ENCODE measurements around the gene NT5C.
"Not testable (repeated sequence)": the region's sequence is repeated elsewhere in the genome, so short reads cannot be mapped to it uniquely, and the experiment has no call there.

The NT5C gene

DNA sequence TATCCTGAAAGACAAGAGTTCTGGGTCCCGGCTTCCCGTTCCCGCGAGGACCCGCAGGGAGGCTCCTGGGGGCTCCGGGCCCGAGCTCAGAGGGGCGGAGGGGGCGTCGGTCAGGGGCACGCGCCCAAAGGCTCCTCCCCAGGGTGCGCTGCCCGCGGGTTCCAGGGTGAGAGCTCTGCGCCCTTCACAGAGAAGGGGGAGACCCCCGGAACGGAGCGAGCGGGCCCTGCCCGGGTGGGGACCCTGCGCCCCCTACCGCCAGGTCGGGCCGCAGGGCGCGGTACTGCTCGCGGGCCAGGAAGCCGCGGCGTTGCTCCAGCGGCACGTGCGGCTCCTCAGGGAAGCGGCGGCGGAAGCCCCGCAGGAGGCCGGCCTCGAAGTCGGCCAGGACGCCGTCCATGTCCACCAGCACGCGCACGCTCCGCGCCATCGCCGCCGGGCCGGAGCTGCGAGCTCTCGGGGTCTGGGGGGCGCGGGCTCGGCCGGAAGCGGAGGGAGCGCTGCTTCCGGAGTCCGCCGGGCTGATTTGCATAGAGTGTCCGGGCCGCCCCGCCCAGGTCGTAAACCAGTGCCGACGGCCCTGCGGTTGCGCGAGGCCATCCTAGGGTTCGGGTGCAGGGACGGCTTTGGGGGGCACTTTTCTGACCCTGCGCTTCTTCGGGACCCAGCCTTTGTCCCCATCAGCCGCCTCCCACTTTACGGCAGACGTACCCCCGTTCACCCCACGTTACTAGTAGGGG, at the start of gene NT5C:
Gene NT5C, minus strand, starts transcription at position 465 of the 740 bp plus-strand sequence. Its CDS starts 35 bp downstream, at position 430.
- DNase-seq (ENCODE audit: low read depth): peak; percentile 40

- DNase-seq (ENCODE audit: low read depth): no peak
These were observed 49.6 kb upstream of the NT5C start for GRCh38 chr17:75181110-75181509.

DNA sequence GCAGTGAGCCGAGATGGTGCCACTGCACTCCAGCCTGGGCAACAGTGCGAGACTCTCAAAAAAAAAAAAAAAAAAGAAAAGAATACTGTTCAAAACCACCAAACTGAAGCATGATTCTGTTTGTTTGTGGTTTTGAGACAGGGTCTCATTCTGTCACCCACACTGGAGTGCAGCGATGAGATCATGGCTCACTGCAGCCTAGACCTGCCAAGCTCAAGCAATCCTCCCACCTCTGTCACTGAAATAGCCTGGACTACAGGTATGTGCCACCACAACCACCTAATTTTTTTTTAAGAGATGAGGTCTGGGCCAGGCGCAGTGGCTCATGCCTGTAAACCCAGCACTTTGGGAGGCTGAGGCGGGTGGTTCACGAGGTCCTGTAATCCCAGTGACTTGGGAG, 46.9 kb upstream of the NT5C start:
- DNase-seq (ENCODE audit: low read depth): no peak

DNA sequence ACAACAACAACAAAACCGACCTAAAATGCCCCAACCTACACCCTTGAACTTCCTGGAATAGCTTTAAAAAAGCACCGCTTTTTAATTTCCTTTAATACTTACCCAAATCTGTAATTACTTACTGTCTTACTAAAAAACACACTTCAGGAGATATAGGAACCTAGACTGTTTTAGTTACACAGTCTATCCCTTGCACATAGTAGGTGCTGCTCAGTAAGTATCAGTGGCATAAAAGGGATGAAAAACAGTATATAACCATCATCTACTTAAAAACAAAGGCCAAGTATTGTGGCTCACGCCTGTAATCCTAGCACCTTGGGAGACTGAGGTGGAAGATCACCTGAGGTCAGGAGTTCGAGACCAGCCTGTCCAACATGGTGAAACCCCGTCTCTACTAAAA, 45.1 kb upstream of the NT5C start:
- DNase-seq (ENCODE audit: low read depth): no peak

- no peak for DNase-seq (ENCODE audit: low read depth)
These were observed 43.5 kb upstream of the NT5C start for GRCh38 chr17:75174996-75175395.

- DNase-seq (ENCODE audit: low read depth): no peak
These were observed 42.0 kb upstream of the NT5C start for GRCh38 chr17:75173526-75173925.

GRCh38 chr17:75168998-75169397, 37.5 kb upstream of the NT5C start:
- DNase-seq (ENCODE audit: low read depth): no peak

- DNase-seq (ENCODE audit: low read depth): not testable (repeated sequence)
These were observed 33.1 kb upstream of the NT5C start for GRCh38 chr17:75164606-75165005.

DNA sequence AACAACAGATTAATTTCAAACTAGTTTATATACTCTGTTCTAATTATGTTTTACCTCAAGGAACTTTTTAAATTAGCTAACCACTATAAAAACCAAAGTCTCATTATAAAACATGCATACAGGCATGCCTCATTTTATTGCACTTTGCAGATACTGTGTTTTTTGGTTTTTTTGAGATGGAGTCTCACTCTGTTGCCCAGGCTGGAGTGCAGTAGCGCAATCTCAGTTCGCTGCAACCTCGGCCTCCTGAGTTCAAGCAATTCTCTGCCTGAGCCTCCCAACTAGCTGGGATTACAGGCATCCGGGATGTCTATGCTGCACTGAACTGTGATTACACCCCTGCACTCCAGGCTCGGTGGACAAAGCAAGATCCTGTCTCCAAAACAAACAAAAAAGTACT, 31.5 kb upstream of the NT5C start:
- no peak for DNase-seq (ENCODE audit: low read depth)

DNA sequence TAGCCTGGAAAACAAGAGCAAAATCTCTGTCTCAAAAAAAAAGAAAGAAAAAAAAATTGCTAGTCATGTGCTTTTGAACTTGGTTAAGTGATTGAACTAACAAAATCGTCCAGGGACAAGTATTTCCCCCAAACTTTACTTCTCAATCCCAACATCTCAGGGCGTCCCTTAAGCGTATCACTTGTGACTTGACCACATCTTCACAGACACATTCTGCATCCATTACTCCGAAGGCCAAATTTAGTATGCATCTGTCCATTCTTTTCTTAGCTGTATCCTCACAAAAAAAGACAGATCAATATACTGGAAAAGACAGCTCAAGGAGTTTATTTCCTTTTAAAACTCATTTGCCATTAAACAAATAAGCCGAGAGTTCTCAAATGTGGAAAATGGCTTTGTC, 28.7 kb upstream of the NT5C start:
- no peak for DNase-seq (ENCODE audit: low read depth)

DNA sequence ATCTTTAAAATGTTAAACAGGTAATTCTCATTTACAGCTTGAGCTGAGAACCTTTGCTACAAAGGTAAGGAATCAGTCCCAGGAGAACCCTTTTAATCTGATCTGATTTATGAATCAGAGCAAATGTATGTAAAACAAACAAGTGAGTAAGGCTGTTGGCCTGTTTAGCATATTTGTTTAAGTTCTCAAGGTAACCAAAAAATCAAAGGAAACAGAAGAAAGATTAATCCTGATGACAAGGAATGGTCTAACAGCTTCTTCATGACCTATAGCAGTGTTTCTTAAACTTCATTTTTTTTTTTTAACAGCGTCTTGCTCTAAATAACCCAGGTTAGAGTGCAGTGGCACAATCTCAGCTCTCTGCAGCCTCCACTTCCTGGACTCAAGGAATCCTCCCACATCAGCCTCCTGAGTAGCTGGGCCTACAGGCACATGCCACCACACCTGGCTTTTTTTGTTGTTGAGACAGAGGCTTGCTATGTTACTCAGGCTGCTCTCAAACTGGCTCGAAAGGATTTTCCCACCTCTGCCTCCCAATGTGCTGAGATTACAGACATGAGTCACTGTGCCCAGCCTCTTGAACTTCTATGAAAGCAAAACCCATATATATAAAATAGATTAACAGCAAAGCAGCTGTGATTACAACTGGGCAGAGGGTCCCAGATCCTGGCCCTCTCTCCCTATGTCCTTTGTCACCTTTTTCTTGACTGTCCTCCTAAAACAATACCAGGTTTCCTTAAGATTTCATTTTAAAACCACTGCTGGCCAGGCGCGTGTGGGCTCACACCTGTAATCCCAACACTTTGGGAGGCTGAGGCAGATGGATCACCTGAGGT, 27.9 kb upstream of the NT5C start:
- no peak for DNase-seq (ENCODE audit: low read depth)

- DNase-seq (ENCODE audit: low read depth): not testable (repeated sequence)
These were observed 26.9 kb upstream of the NT5C start for GRCh38 chr17:75158480-75158879.

DNA sequence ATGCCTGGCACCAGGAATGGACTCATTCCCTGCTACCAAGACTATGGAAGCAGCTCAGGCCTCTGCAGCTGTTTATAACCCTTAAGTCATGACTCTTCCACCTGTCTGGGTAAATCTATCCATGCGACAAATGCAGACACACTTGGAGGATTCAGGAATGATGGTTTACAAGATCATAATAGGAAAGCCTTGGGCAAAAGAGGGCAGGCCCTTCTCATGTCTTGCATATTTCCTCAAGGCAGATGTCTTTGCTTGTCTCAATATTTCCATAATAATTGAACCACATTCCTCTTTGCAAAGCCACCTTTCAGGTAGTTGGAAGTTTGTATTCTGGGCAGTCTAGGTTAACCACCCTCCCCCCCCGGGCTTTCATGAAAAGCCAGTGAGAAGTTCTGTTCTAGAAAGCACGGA, 23.7 kb upstream of the NT5C start:
- DNase-seq (ENCODE audit: low read depth): no peak

GRCh38 chr17:75154195-75155106, 22.9 kb upstream of the NT5C start, which contains the start of gene JPT1:
TSS of gene JPT1 (minus strand) at chr17:75154512. CDS start at chr17:75154397, 115 bp downstream.
- DNase-seq (ENCODE audit: low read depth): peak; percentile 94

- DNase-seq (ENCODE audit: low read depth): no peak
These were observed 22.2 kb upstream of the NT5C start for GRCh38 chr17:75153780-75154194.

DNA sequence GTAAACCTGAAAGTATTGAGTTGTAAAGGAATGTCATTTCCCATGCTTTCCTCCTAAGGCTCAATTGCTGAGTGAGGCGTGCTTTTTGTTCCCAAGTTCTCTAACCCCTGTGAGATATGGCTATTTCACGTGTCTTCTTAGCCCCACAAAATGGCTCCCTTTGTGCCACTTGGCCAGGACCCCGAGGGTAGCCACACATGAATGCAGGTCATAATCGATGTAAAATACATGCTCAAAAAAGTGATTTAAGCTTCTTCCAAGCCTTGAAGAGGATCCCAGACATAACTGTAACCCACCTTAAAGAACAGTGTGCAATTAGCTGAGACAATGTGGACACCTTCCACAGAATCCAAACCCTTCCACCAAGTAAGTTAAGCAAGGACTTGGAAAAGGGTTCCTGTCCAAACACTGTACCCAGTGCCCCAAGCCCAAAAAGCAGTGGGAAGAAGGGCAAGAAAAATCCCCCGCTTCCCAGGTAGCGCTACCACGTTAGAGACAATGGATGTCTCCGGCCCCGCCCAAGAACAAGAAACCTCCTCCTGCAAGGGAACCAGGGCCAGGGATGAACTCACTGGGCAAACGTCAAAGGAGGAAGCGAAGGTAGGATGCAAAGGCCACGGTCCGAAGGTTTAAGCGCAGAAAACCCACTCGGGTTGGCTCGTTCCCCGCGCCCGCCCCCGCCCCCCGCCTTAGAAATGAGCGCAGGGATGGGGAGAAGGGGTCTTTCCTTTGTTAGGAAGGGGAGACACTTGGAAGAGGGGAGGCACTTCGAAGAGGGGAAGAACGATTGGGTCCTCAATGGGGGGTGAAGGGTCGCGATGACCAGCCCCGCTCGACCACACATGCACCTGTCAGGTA, 21.6 kb upstream of the NT5C start:
- DNase-seq (ENCODE audit: low read depth): no peak

DNA sequence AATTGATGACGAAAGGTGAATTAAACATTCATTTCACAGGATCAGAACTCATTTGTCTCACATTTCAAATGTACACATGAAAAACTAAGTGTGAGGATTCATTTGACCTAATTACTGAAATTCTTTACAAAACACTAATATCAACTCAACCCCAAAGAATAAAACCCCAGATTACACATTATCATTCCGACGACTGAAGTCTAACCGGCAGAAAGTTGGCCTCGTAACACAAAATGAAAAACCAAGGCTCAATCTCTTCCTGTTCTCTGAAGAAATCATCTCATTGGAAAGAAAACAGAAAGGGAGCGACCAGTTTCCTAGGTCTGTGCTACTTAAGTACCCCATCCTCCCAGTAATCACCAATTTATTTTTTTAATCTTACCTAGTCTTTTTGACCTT, 21.0 kb upstream of the NT5C start:
- no peak for DNase-seq (ENCODE audit: low read depth)

- DNase-seq (ENCODE audit: low read depth): no peak
These were observed 20.4 kb upstream of the NT5C start for GRCh38 chr17:75151930-75152329.

DNA sequence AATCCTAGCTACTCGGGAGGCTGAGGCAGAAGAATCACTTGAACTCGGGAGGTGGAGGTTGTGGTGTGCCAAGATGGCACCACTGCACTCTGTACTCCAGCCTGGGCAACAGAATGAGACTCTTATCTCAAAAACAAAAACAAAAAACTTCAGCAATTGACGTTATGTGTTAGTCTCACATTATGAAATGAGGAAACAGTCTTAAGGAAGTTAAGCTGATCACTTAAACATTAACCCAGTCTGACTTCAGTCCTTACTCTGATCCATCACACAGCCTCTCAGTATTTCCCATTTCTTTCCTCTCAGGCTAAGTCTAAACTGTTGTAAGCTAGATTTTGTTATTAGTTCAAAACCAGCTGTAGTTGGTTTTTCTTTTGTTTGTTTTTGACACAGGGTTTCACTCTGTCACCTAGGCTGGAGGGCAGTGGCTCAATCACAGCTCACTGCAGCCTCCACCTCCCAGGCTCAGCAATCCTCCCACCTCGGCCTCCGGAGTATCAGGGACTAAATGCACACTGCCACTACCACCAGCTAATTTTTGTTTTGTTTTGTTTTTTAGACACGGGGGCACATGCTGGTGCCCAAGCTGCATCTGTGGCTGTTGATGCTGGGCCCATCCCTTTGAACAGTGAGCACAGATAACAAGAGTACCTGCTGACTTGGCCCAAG, 16.5 kb upstream of the NT5C start:
- no peak for DNase-seq (ENCODE audit: low read depth)

DNA sequence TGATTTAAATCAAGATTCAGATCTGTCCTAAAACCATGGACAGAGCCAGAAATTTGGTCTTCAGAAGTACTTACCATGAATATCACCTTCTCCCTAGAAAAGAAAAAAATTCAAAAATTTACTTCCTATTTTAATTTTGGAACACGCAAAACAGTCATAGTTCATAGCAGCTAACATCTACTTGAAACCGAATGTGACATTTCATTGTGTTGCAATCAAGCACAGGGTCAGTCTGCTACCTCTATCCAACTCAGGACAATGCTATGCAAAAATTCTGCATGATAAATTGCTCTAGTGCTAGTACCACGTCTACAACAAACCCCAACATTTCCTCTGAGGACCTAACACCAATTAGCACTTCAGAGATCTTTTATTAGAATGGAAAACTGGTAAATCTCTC, 15.1 kb upstream of the NT5C start:
- DNase-seq (ENCODE audit: low read depth): no peak

All from stimulated activated CD8-positive, alpha-beta memory T cell treated with anti-CD3 and anti-CD28 coated beads, Interleukin-7, amount 100 ng/mL, for 24 hours (primary cell).